H1 (cell line): Measurements from ENCODE around the gene DENND5B. TPM values are rescaled to one million over a fixed set of nuclear protein-coding genes. Genes with fewer than 3 reads are reported as not detected.

ENCODE experiments used
- CTCF ChIA-PET: fragments of 300-600 bp; sonication (Branson Sonifier 250); formaldehyde crosslinking; loops from one replicate; lab custom pipeline; 2021; ENCODE audit not compliant: partially characterized antibody; lab: Charles Lee
- POLR2A ChIA-PET: fragments of 300-600 bp; sonication (Branson Sonifier 250); formaldehyde crosslinking; loops from one replicate; lab custom pipeline; 2021; ENCODE audit warnings: inconsistent platforms; ENCODE audit not compliant: partially characterized antibody; lab: Charles Lee
- DNase-seq, 2 experiments: peaks; one replicate each; pipeline versions ENCODE4 v3.0.0 to v3.0.0-alpha.2; 2010 to 2022; ENCODE audit warnings: low spot score in 2 of 2, low read depth in 1 of 2, mixed read lengths in 1 of 2
- FAIRE-seq: peaks from 2 replicates; lab custom pipeline; 2011; peaks lifted over from hg19 to GRCh38; lab: Jason Lieb, UNC
- H2AFZ ChIP-seq: 2 replicates; pipeline ENCODE4 v1.8.1; 2012; ENCODE audit warnings: low read length, inconsistent platforms
- H2AK5ac ChIP-seq: 2 replicates; pipeline ENCODE4 v1.6.1; 2013; ENCODE audit warnings: low read depth, low read length
- H2BK120ac ChIP-seq: replicated peaks from 2 replicates; pipeline ENCODE3; 2013; ENCODE audit warnings: low read depth, low read length, inconsistent platforms
- H2BK12ac ChIP-seq: 2 replicates; pipeline ENCODE4 v1.6.1; 2013; ENCODE audit warnings: low read depth, low read length
- H2BK15ac ChIP-seq: 2 replicates; pipeline ENCODE4 v1.6.1; 2013; ENCODE audit warnings: low read length
- H2BK20ac ChIP-seq: 2 replicates; pipeline ENCODE4 v1.6.1; 2013; ENCODE audit warnings: low read length
- H2BK5ac ChIP-seq: 2 replicates; pipeline ENCODE4 v1.6.1; 2013; ENCODE audit warnings: low read depth, low read length
- H3K14ac ChIP-seq: 2 replicates; pipeline ENCODE4 v1.6.1; 2013; ENCODE audit warnings: inconsistent platforms; ENCODE audit not compliant: insufficient read length
- H3K18ac ChIP-seq: 2 replicates; pipeline ENCODE4 v1.6.1; 2013; ENCODE audit warnings: low read length; ENCODE audit errors: extremely low read depth
- H3K23ac ChIP-seq: 2 replicates; pipeline ENCODE4 v1.6.1; 2013; ENCODE audit warnings: inconsistent platforms; ENCODE audit not compliant: insufficient read length
- H3K23me2 ChIP-seq: 2 replicates; pipeline ENCODE4 v1.6.1; 2013; ENCODE audit warnings: low read depth, low read length
- H3K27ac ChIP-seq: 2 replicates; pipeline ENCODE4 v1.6.1; 2011; ENCODE audit warnings: low read depth, low read length, inconsistent platforms
- H3K27me3 ChIP-seq, 4 experiments: replicated peaks in 1 of 4; 1 replicate in 1 of 4; 2 replicates in 3 of 4; pipeline versions ENCODE4 v1.6.1 to v1.8.1; 2011 to 2013; ENCODE audit warnings: low read length in 3 of 4, mild to moderate bottlenecking in 3 of 4, inconsistent platforms in 2 of 4, mixed read lengths in 2 of 4, moderate library complexity in 1 of 4; ENCODE audit not compliant: control insufficient read depth in 3 of 4, insufficient read depth in 3 of 4; ENCODE audit errors: extremely low read depth in 1 of 4
- H3K36me3 ChIP-seq, 4 experiments: 2 replicates each; pipeline versions ENCODE4 v1.6.1 to v1.8.1; 2011 to 2013; ENCODE audit warnings: mild to moderate bottlenecking in 4 of 4, low read length in 3 of 4, moderate library complexity in 2 of 4, control low read depth in 1 of 4, inconsistent platforms in 1 of 4; ENCODE audit not compliant: insufficient read depth in 4 of 4, control insufficient read depth in 2 of 4
- H3K4ac ChIP-seq: replicated peaks from 2 replicates; pipeline ENCODE3; 2013; ENCODE audit warnings: low read length, low read depth, mixed read lengths, inconsistent platforms; ENCODE audit not compliant: insufficient read length
- H3K4me1 ChIP-seq, 4 experiments: replicated peaks in 1 of 4; 1 replicate in 1 of 4; 2 replicates in 3 of 4; pipeline versions ENCODE4 v1.6.1 to v1.8.1; 2011 to 2013; ENCODE audit warnings: low read length in 3 of 4, inconsistent platforms in 2 of 4, mixed read lengths in 1 of 4; ENCODE audit not compliant: insufficient read depth in 4 of 4, control insufficient read depth in 3 of 4
- H3K4me2 ChIP-seq, 2 experiments: 2 replicates each; pipeline versions ENCODE4 v1.6.1 to v1.8.1; 2011 to 2013; ENCODE audit warnings: low read depth in 2 of 2, low read length in 2 of 2, control low read depth in 1 of 2, inconsistent platforms in 1 of 2, mild to moderate bottlenecking in 1 of 2; ENCODE audit not compliant: insufficient read depth in 1 of 2
- H3K4me3 ChIP-seq, 4 experiments: fragments of 200-600, 300-600 bp in 1 of 4; sonication (generic), shearing (Covaris generic), sonication (Bioruptor Twin) in 1 of 4; 2 replicates each; pipeline versions ENCODE4 v1.5.1 to v1.8.1; 2011 to 2016; ENCODE audit warnings: low read length in 4 of 4, low read depth in 3 of 4, control low read depth in 2 of 4, inconsistent platforms in 2 of 4, mild to moderate bottlenecking in 2 of 4, mixed read lengths in 1 of 4, moderate library complexity in 1 of 4; ENCODE audit not compliant: insufficient read depth in 2 of 4; ENCODE audit errors: extremely low read depth in 1 of 4
- H3K56ac ChIP-seq: replicated peaks from 2 replicates; pipeline ENCODE3; 2013; ENCODE audit warnings: low read depth, mild to moderate bottlenecking, mixed read lengths, low read length, inconsistent platforms; ENCODE audit not compliant: insufficient read length
- H3K79me1 ChIP-seq: 2 replicates; pipeline ENCODE4 v1.6.1; 2013; ENCODE audit warnings: low read depth, low read length, control low read depth
- H3K79me2 ChIP-seq, 2 experiments: 2 replicates each; pipeline versions ENCODE4 v1.6.1 to v1.8.1; 2012 to 2013; ENCODE audit warnings: low read length in 2 of 2, mild to moderate bottlenecking in 2 of 2, inconsistent platforms in 1 of 2; ENCODE audit not compliant: insufficient read depth in 2 of 2, control insufficient read depth in 1 of 2
- H3K9ac ChIP-seq, 4 experiments: replicated peaks in 1 of 4; 1 replicate in 1 of 4; 2 replicates in 3 of 4; pipeline versions ENCODE4 v1.6.1 to v1.8.1; 2011 to 2013; ENCODE audit warnings: low read depth in 3 of 4, low read length in 3 of 4, control low read depth in 2 of 4, mild to moderate bottlenecking in 2 of 4, moderate library complexity in 2 of 4, inconsistent platforms in 1 of 4; ENCODE audit errors: extremely low read depth in 1 of 4
- H3K9me3 ChIP-seq, 2 experiments: 2 replicates each; pipeline versions ENCODE4 v1.6.1 to v1.8.1; 2012 to 2013; ENCODE audit warnings: mild to moderate bottlenecking in 2 of 2, moderate library complexity in 2 of 2, control low read depth in 1 of 2, inconsistent platforms in 1 of 2, low read depth in 1 of 2, low read length in 1 of 2, mixed read lengths in 1 of 2; ENCODE audit not compliant: insufficient read depth in 2 of 2
- H4K20me1 ChIP-seq, 2 experiments: replicated peaks in 1 of 2; 2 replicates each; pipeline versions ENCODE3 to v1.8.1; 2011 to 2013; ENCODE audit warnings: inconsistent platforms in 2 of 2, low read length in 2 of 2, mild to moderate bottlenecking in 1 of 2; ENCODE audit not compliant: insufficient read depth in 2 of 2, control insufficient read depth in 1 of 2
- H4K5ac ChIP-seq: 2 replicates; pipeline ENCODE4 v1.6.1; 2013; ENCODE audit warnings: low read length, low read depth, mixed read lengths, inconsistent platforms; ENCODE audit not compliant: insufficient read length
- H4K8ac ChIP-seq: 2 replicates; pipeline ENCODE4 v1.8.0; 2013; ENCODE audit warnings: mild to moderate bottlenecking, moderate library complexity, low read length, inconsistent platforms; ENCODE audit not compliant: insufficient read depth; ENCODE audit errors: extremely low read depth
- H4K91ac ChIP-seq: replicated peaks from 2 replicates; pipeline ENCODE3; 2013; ENCODE audit warnings: low read length, mixed read lengths, inconsistent platforms; ENCODE audit not compliant: insufficient read length
- KDM5A ChIP-seq: fragments of 200-600 bp; IDR thresholded peaks from 2 replicates; pipeline ENCODE4 v1.7.1; 2012; ENCODE audit warnings: mild to moderate bottlenecking, low read length, inconsistent platforms, mixed read lengths
- MAFK ChIP-seq: IDR thresholded peaks from 2 replicates; pipeline ENCODE4 v1.6.1; 2012; ENCODE audit warnings: low read depth, mild to moderate bottlenecking, improper control_type of control experiment, low read length
- TCF12 ChIP-seq: IDR thresholded peaks from 2 replicates; pipeline ENCODE4 v1.6.1; 2011; ENCODE audit warnings: low read depth, mild to moderate bottlenecking, low read length
- WGBS, 2 experiments: shearing (Covaris generic) in 1 of 2; methylation state at CpG; one replicate each; pipeline versions ENCODE4 v1.1.6 to v1.1.7; 2013 to 2015; ENCODE audit warnings: low lambda C conversion rate in 2 of 2, mixed read lengths in 2 of 2, inconsistent platforms in 1 of 2, low coverage in 1 of 2, missing lambda C conversion rate in 1 of 2; ENCODE audit not compliant: insufficient replicate concordance in 2 of 2, insufficient coverage in 1 of 2, insufficient read length in 1 of 2; ENCODE audit errors: extremely low coverage in 1 of 2, missing lambda C conversion rate in 1 of 2; 5-methylcytosine and 5-hydroxymethylcytosine counted together
- polyA plus RNA-seq, 7 experiments: library from polyadenylated mRNA; depleted of rRNA in 3 of 7; stranded (reverse) in 5 of 7; unstranded in 2 of 7; fragments of >200 nt in 5 of 7; fragments of 200-250 nt in 2 of 7; gene quantifications; 1 replicate in 5 of 7; 2 replicates in 1 of 7; 4 replicates in 1 of 7; pipeline versions ENCODE4 v1.2.1 to v1.2.3, GENCODE V29; 2011 to 2013; ENCODE audit warnings: missing spikeins in 2 of 7, mixed read lengths in 2 of 7
- total RNA-seq: library from RNA; stranded (reverse); fragmentation: NEBNext Ultra II Directional; extraction: Animal tissue kit (Norgen Biotek cat#: 25700); gene quantifications from 2 replicates; pipeline ENCODE4 v1.2.1, GENCODE V29; 2021

Gene DENND5B
- total and polyA plus RNA-seq, 2 of the 8 experiments (the other 6 are each of a cell fraction or from before 2014, with no cell fraction given) = 13.4 to 20.2 TPM

- H3K27ac ChIP-seq = no peak overlapping the region
- no peaks in the 10 kb centered on the region for H4K20me1 ChIP-seq
- H2BK15ac ChIP-seq = no peak overlapping the region
- DNase-seq (no peak), FAIRE-seq (peak; percentile 7)
- ChIA-PET CTCF (no interaction called here), POLR2A (no interaction called here)
- no peak overlapping the region for H4K91ac ChIP-seq
- H3K23me2 ChIP-seq = no peaks in the 10 kb centered on the region
- no peaks in the 10 kb centered on the region for H3K79me2 ChIP-seq
- H3K9me3 ChIP-seq = no peaks in the 10 kb centered on the region
- H4K5ac ChIP-seq = no peak overlapping the region
- peaks cover 0 to 5% (median 0%) of the 10 kb centered on the region in 4 experiments; a peak in 2 of 7 replicates for H3K4me1 ChIP-seq
- no peak overlapping the region for H2BK12ac ChIP-seq
- no peaks in the 10 kb centered on the region for H3K79me1 ChIP-seq
- H3K56ac ChIP-seq = no peak overlapping the region
- no peak overlapping the region for H2BK20ac ChIP-seq
- H3K4ac ChIP-seq = no peak overlapping the region
- H3K4me3 ChIP-seq = no peak overlapping the region
- H4K8ac ChIP-seq = no peak overlapping the region
- H3K18ac ChIP-seq = no peak overlapping the region
- 83% methylated on average over 5 of the region's 5 CpGs; no CpG with 5 or more reads in 1 of the 2 experiments for WGBS, 2 experiments
- H2AK5ac ChIP-seq = no peak overlapping the region
- no peaks in the 10 kb centered on the region for H3K27me3 ChIP-seq
- no peak overlapping the region for H2BK5ac ChIP-seq
- no peaks in the 10 kb centered on the region; a peak in 1 of 8 replicates for H3K36me3 ChIP-seq
- TF ChIP-seq MAFK (no peak), TCF12 (0 out of 2 replicates have a peak, but pooled peaks have one; percentile 56), KDM5A (no peak)
- TF ChIP-seq, all 59 proteins: peak for 1
- Histone ChIP-seq H2AFZ (no peak overlapping the region), H3K23ac (no peak overlapping the region), H3K9ac (no peak overlapping the region), H3K4me2 (no peak overlapping the region), H2BK120ac (no peak overlapping the region), H3K14ac (no peak overlapping the region)
Measured at GRCh38 chr12:31479516-31480210, 111.3 kb downstream of the DENND5B start.
